Prostate gland (tissue), 2 donors: ENCODE data around the gene HIVEP3.

Source experiments
- CTCF ChIP-seq, 4 experiments: fragments of 200-600 bp in 2 of 4; fragments of 450-650 bp in 2 of 4; sonication (generic) in 2 of 4; IDR thresholded peaks; 1 replicate in 3 of 4; 2 replicates in 1 of 4; pipeline ENCODE4 v1.5.1; 2016 to 2019; ENCODE audit warnings: antibody characterized with exemption in 4 of 4, mild to moderate bottlenecking in 2 of 4, moderate library complexity in 2 of 4
- POLR2A ChIP-seq: fragments of 450-650 bp; IDR thresholded peaks from one replicate; pipeline ENCODE4 v1.6.1; 2016; ENCODE audit warnings: antibody characterized with exemption, mild to moderate bottlenecking

- TF ChIP-seq CTCF (IDR thresholded peaks at IDR 0.05) (no peak), POLR2A (no peak)
Measured at GRCh38 chr1:41844255-41844654, 74.5 kb downstream of the HIVEP3 start.
